ENCODE measurements around the gene PITX1.

- TF ChIP-seq, protein P1, sequence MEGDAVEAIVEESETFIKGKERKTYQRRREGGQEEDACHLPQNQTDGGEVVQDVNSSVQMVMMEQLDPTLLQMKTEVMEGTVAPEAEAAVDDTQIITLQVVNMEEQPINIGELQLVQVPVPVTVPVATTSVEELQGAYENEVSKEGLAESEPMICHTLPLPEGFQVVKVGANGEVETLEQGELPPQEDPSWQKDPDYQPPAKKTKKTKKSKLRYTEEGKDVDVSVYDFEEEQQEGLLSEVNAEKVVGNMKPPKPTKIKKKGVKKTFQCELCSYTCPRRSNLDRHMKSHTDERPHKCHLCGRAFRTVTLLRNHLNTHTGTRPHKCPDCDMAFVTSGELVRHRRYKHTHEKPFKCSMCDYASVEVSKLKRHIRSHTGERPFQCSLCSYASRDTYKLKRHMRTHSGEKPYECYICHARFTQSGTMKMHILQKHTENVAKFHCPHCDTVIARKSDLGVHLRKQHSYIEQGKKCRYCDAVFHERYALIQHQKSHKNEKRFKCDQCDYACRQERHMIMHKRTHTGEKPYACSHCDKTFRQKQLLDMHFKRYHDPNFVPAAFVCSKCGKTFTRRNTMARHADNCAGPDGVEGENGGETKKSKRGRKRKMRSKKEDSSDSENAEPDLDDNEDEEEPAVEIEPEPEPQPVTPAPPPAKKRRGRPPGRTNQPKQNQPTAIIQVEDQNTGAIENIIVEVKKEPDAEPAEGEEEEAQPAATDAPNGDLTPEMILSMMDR (IDR thresholded peaks at IDR 0.05 in 2 of 3, conservative IDR thresholded peaks at IDR 0.05 in 1 of 3; ENCODE audit: borderline replicate concordance in 1 of 3, insufficient read depth in 1 of 3, low read depth in 2 of 3, low read length in 2 of 3), result no peak
- TF ChIP-seq REST (IDR thresholded peaks at IDR 0.05; ENCODE audit: low read depth) (no peak), CEBPB (IDR thresholded peaks at IDR 0.05; ENCODE audit: low read depth) (no peak), POLR2AphosphoS5 (IDR thresholded peaks at IDR 0.05; ENCODE audit: low read depth, low read length) (no peak), EZH2phosphoT487 (IDR thresholded peaks at IDR 0.05; ENCODE audit: borderline replicate concordance) (no peak), POLR2A (IDR thresholded peaks at IDR 0.05; ENCODE audit: borderline replicate concordance, extremely low read depth, insufficient read depth, insufficient read length) (no peak), SIN3A (IDR thresholded peaks at IDR 0.05; ENCODE audit: low read depth) (no peak), RAD21 (IDR thresholded peaks at IDR 0.05; ENCODE audit: low read depth) (no peak), EZH2 (IDR thresholded peaks at IDR 0.05) (no peak), YY1 (IDR thresholded peaks at IDR 0.05; ENCODE audit: extremely low read depth, insufficient replicate concordance, low read depth, low read length) (no peak)
- TF ChIP-seq, protein P2, sequence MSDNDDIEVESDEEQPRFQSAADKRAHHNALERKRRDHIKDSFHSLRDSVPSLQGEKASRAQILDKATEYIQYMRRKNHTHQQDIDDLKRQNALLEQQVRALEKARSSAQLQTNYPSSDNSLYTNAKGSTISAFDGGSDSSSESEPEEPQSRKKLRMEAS (IDR thresholded peaks at IDR 0.05), result no peak
- TF ChIP-seq, protein P3, sequence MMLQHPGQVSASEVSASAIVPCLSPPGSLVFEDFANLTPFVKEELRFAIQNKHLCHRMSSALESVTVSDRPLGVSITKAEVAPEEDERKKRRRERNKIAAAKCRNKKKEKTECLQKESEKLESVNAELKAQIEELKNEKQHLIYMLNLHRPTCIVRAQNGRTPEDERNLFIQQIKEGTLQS (IDR thresholded peaks at IDR 0.05), result no peak
- TF ChIP-seq, protein P4, sequence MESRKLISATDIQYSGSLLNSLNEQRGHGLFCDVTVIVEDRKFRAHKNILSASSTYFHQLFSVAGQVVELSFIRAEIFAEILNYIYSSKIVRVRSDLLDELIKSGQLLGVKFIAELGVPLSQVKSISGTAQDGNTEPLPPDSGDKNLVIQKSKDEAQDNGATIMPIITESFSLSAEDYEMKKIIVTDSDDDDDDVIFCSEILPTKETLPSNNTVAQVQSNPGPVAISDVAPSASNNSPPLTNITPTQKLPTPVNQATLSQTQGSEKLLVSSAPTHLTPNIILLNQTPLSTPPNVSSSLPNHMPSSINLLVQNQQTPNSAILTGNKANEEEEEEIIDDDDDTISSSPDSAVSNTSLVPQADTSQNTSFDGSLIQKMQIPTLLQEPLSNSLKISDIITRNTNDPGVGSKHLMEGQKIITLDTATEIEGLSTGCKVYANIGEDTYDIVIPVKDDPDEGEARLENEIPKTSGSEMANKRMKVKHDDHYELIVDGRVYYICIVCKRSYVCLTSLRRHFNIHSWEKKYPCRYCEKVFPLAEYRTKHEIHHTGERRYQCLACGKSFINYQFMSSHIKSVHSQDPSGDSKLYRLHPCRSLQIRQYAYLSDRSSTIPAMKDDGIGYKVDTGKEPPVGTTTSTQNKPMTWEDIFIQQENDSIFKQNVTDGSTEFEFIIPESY (IDR thresholded peaks at IDR 0.05; ENCODE audit: extremely low read depth, insufficient replicate concordance, low read length), result no peak
These were observed 11.5 kb upstream of the PITX1 start for GRCh38 chr5:135045488-135045887.
